SK-N-SH (cell line): ENCODE results near the gene MAP3K4.

Experiments used
- IRF3 ChIP-seq: fragments of 150-350 bp; IDR thresholded peaks from 2 replicates; pipeline ENCODE4 v1.6.1; 2016; ENCODE audit warnings: mild to moderate bottlenecking, low read depth, low read length
- POLR2AphosphoS5 ChIP-seq: IDR thresholded peaks from 2 replicates; pipeline ENCODE4 v1.6.1; 2012; ENCODE audit warnings: low read depth, low read length
- REST ChIP-seq: IDR thresholded peaks from 2 replicates; pipeline ENCODE4 v1.6.1; 2012; ENCODE audit warnings: mild to moderate bottlenecking, low read depth, low read length, moderate library complexity

- TF ChIP-seq IRF3 (no peak), REST (no peak), POLR2AphosphoS5 (no peak)
Observed at GRCh38 chr6:160999516-160999915, 7.9 kb downstream of the MAP3K4 start.
